SKM-1 treated with dmso at 0.1 percent for 144 hours (cell line): ENCODE results near the gene GABBR1.

Experiments
- DNase-seq: peaks from one replicate; lab custom pipeline; 2025; ENCODE audit not compliant: unreplicated experiment; lab: John Stamatoyannopoulos, UW

Gene GABBR1

GRCh38 chr6:29529956-29530355, 103.0 kb downstream of the GABBR1 start:
- no peak for DNase-seq

GRCh38 chr6:29528988-29529560, 103.9 kb downstream of the GABBR1 start:
- DNase-seq = no peak

- DNase-seq = no peak
Observed at GRCh38 chr6:29528300-29528931, 104.6 kb downstream of the GABBR1 start.

GRCh38 chr6:29527564-29527963, 105.4 kb downstream of the GABBR1 start:
- no peak for DNase-seq

DNA sequence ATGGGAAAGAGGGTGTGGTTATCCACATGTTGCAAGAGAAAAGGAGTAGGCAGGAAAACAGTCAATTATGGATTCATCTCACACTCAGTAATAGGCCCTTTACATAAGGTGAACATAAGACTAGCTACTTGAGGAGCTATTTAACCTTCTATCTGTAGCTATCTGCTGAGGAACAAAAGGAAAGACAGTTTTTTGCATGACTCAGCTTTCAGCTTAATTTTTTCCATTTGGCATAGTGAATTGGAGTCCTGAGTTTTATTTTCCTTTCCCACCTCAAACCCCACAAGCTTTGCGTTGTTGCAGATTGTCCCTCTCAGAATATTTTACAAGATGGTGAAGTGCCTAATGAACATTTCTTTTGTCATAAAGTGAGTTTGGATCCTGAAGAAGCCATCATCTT, 105.9 kb downstream of the GABBR1 start:
- DNase-seq = no peak

- no peak for DNase-seq
Observed at GRCh38 chr6:29525311-29525639, 107.7 kb downstream of the GABBR1 start.

DNA sequence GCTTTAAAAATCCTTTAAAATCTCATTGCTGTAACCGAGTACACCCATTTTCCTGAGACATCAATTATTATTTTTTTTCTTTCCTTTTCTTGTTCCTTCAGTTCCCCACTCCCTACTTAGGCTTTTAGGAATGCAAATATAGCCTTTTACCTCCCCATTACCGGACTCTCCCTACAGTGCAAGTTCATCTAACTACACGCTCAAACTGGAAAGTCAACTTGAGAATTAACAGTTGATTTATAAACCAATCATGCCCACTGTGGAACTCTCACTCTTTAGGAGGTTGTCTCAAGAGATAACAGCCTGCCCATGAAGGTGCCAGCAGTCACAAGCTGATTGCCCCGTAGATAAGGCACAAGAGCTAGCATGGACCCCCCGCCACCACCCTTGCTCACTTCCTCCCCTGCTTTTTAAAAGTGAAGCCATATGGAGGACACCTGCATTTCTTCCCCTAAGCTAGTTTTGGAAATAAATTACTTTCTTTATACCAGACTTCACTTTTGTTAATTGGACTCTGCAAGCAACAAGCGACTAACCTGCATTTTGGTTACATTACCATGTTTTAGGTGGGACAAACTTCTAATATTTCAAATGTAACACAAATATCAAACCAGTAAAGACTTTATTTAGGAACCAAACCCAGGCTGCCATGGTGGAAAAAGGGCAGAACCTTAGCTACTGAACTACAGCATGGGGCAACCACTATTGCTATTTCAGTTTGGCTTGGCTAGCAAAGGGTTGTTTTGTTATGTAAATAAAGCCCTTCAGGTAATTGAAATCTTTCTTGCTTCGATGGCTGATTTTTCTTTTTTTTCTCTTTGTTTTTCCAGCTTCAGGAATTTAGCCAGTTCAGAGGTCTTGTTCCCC, 108.3 kb downstream of the GABBR1 start:
- no peak for DNase-seq

- DNase-seq = no peak
Observed at GRCh38 chr6:29524044-29524443, 108.9 kb downstream of the GABBR1 start.

DNA sequence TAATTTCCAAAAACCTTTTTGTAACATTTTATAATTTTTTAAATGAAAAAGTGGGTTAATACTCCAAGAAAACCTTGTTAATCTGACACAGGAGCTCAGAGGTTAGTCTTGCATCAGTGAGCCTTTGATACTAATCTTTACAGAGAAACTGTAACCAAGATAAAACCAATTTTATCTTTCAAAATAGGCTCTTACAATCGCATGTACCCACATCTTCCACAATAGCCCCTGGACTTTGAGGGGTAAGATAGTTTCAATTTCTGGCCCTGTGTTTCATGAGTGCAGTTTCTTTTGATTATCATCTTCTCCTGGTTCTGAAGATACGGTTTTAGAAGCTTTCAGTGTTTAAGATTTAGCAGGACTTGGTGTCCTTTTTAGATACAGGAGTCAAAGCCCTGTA, 110.8 kb downstream of the GABBR1 start:
- DNase-seq = no peak

- DNase-seq = no peak
Observed at GRCh38 chr6:29521006-29521680, 111.8 kb downstream of the GABBR1 start.

DNA sequence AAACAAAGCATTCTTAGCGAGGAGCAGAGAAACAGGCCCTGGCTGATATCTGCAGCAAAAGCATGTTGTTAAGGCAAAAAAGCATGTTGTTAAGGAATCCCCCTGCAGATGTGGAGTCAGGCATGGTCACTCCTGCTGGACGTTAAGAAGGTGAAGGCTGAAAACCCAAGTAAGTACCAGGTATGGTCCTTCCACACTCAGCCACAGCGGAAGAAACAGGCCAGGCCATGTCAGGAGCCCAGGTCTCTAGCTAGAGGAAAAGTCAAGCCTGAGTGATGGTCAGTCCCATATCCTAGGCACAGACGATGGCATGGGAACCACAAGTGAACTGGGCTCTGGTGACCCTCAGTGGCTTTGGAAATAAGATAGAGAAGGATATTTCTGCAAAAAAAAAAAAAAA, 112.8 kb downstream of the GABBR1 start:
- DNase-seq = no peak

DNA sequence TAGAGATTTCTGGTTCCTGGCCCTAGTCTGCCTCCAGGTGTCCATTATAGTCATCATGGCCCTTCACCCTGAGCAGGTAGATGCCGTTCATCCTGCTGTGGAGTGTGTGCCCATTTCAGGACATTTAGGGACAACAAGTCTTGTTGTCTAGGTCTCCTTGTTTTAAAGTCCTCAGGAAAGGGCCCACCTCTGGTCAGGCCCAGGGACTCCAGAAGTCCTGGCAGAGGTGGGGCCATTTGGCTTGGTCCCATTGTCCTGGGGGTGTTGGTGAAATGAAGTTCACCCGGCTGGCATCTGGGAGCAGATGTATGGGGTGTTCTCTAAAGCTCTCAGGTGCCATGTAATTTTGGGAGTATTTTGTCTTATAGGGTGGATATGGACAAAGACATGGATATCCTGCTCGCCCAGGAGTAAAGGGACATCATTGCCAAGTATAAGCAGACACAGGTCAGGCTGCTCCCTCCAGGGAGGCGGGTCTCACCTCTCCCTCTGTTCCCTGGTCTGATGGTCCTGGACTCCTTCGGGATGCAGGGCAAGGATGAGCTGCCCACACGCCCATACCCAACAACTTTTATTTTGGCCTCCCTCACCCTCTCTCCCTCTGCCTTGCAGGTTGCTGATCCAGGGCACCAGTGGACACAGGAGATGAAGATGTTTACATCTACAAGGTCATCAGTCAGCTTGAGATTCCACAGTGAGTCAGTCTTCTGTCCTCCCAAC, 113.5 kb downstream of the GABBR1 start:
- no peak for DNase-seq

- DNase-seq = no peak
Observed at GRCh38 chr6:29517728-29518440, 115.1 kb downstream of the GABBR1 start.

GRCh38 chr6:29517245-29517644, 115.7 kb downstream of the GABBR1 start:
- DNase-seq = no peak

DNA sequence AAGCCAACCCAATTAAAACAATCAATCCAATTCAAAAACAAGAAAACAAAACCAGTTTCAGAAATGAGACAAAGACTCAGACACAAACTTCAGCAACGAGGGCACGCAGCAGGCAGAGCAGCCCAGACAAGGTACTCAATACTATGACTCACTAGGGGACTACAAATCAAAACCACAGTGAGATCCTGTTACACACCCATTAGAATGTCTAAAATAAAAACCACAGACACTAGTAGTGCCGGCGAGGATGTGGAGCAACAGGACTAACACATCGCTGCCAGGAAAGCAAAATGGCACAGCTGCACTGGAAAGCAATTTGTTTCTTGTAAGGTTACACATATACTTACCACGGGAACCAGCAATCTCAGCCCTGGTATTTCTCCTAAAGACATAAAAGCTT, 116.9 kb downstream of the GABBR1 start:
- DNase-seq = no peak

DNA sequence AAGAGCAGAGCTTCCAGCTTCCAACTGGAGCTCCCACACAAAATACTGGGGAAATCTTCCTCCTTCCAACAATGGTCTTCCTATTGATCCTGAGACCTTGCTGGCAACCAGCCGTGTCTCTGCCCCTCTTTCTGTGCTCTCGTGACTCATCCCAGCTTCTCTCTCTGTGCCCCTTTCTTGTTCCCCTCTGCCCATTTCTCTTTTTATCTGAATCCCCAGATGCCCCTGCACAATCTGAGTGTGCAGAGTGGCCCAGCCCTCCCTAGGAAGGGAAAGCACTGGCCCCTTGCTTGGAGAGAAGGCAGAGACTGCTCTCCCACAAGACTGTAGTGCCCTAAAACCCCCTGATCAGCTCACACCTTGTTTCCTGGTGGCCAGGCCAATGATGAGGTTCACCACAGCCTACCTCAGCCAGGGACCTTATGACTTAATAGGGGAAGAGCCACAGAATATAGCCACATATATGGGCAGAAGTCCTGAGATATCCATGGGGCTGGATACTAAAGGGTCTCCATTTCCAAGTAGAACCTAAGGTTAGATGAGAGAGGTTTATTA, 122.2 kb downstream of the GABBR1 start:
- no peak for DNase-seq

- no peak for DNase-seq
Observed at GRCh38 chr6:29510202-29510601, 122.8 kb downstream of the GABBR1 start.
